Lung (tissue), 12 donors: ENCODE data around the gene TEKT4. TPM values are rescaled to one million over a fixed set of nuclear protein-coding genes. Genes with fewer than 3 reads are reported as not detected.
"Not testable (repeated sequence)": the region's sequence is repeated elsewhere in the genome, so short reads cannot be mapped to it uniquely, and the experiment has no call there.

Experiments
- ATAC-seq: fragments of 200-7000 bp; cut with Tn5 transposase; one replicate; pipeline ENCODE4 v1.9.1; 2020; ENCODE audit warnings: moderate number of reproducible peaks; ENCODE audit not compliant: insufficient read depth, low FRiP score
- DNase-seq, 3 donors: peaks; one replicate each; pipeline ENCODE4 v3.0.0-alpha.2; 2013 to 2017
- H3K27ac ChIP-seq, 2 donors: one replicate each; pipeline ENCODE4 v1.5.1; 2013; ENCODE audit warnings: mild to moderate bottlenecking in 2 of 2, moderate library complexity in 2 of 2, control low read depth in 1 of 2, inconsistent platforms in 1 of 2, low read depth in 1 of 2, low read length in 1 of 2
- H3K27me3 ChIP-seq, 3 donors: one replicate each; pipeline ENCODE4 v1.5.1; 2013; ENCODE audit warnings: low read length in 2 of 3; ENCODE audit not compliant: control insufficient read depth in 3 of 3, insufficient read depth in 3 of 3
- H3K36me3 ChIP-seq, 4 donors: one replicate each; pipeline ENCODE4 v1.5.1; 2013; ENCODE audit warnings: low read length in 4 of 4, mild to moderate bottlenecking in 1 of 4, moderate library complexity in 1 of 4; ENCODE audit not compliant: control insufficient read depth in 4 of 4, insufficient read depth in 4 of 4
- H3K4me1 ChIP-seq, 5 donors: one replicate each; pipeline ENCODE4 v1.5.1; 2013; ENCODE audit warnings: low read length in 5 of 5, mild to moderate bottlenecking in 2 of 5, moderate library complexity in 1 of 5; ENCODE audit not compliant: control insufficient read depth in 5 of 5, insufficient read depth in 5 of 5
- H3K4me3 ChIP-seq: one replicate; pipeline ENCODE4 v1.5.1; 2013; ENCODE audit warnings: mild to moderate bottlenecking, control low read depth, moderate library complexity
- H3K9ac ChIP-seq, 2 donors: one replicate each; pipeline ENCODE4 v1.5.1; 2013; ENCODE audit warnings: low read length in 2 of 2, control low read depth in 1 of 2; ENCODE audit not compliant: insufficient read depth in 1 of 2
- H3K9me3 ChIP-seq, 4 donors: one replicate each; pipeline ENCODE4 v1.5.1; 2013; ENCODE audit warnings: low read length in 3 of 4, mild to moderate bottlenecking in 1 of 4, moderate library complexity in 1 of 4; ENCODE audit not compliant: control insufficient read depth in 4 of 4, insufficient read depth in 3 of 4
- CTCF ChIP-seq: IDR thresholded peaks from 2 replicates; pipeline ENCODE4 v1.5.1; 2012; ENCODE audit warnings: mild to moderate bottlenecking; ENCODE audit errors: control extremely low read depth, extremely low read depth
- WGBS, 2 donors: extraction: QIAGEN DNeasy Blood & Tissue Kit; methylation state at CpG; one replicate each; pipeline ENCODE4 v1.1.7; 2013; 5-methylcytosine and 5-hydroxymethylcytosine counted together
- polyA plus RNA-seq, 2 donors: library from polyadenylated mRNA; stranded (reverse); fragments of 200-250 nt; gene quantifications; one replicate each; pipeline ENCODE4 v1.2.1, GENCODE V29; 2013
- total RNA-seq, 2 donors: library from RNA; depleted of rRNA in 1 of 2; stranded (reverse); fragments of >200 nt in 1 of 2; gene quantifications; one replicate each; pipeline ENCODE4 v1.2.1, GENCODE V29; 2014 to 2021
- donor health status: control.
- donor health status: control.
- donor health status: Bipolar disorder and iron deficiency.
- donor health status: healthy.
- donor health status: DM: yes; HTN: yes; CAD: no.

The TEKT4 gene
- total and polyA plus RNA-seq, 4 donors = 0.96 to 7.7 (median 3.7) TPM

DNA sequence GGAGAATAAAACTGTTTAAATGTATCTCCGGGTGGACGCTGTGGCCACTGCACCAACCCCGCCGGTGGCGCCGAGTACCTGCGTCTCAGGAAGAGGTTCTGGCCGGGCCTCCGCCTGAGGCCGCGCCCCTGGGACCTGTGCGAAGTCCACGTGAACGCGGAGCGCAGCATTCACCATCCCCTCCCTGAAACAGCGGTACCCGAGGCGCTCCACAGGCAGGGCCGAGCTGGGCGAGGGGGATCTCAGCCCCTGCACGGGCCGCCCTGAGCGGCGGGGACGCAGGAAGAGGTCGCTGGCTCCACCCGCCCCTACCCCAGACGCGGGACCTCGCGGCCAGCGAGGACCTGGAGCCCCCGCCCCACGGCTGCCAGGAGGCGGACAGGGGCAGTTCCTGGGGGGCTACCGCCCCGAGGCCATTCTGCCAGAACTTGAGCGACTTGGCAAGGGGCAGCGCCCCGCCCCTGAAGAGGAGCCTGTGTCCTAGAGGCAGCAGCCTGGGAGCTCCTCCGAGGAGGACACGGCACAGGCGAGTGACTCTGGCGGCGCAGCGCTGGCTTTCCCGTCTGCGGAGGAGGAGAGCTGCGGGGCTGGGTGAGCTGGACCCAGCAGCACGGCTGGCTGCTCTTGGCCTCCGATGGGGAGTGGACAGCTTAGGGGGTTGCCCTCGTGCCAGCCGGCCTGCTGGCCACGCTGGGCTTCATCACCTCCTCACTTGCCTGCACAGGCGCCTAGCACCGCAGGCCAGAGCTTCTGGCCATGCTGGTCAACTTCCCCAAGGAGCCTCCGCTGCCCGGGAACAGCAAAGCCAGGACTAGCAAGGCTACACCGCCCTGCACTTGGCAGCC lies 9.7 kb upstream of the TEKT4 start:
- DNase-seq = no peak
- peaks cover 0 to 6% (median 0%) of the 10 kb centered on the region in 5 donors for H3K4me1 ChIP-seq
- H3K9me3 ChIP-seq = peaks cover 0 to 5% (median 0%) of the 10 kb centered on the region in 4 donors
- WGBS, 2 donors = 7% methylated on average over 59 to 60 of the region's 60 CpGs
- no peak overlapping the region for H3K4me3 ChIP-seq
- no peak overlapping the region for H3K27ac ChIP-seq
- no peak for TF ChIP-seq CTCF
- H3K36me3 ChIP-seq = no peaks in the 10 kb centered on the region
- no peak overlapping the region for H3K9ac ChIP-seq
- H3K27me3 ChIP-seq = peaks cover 5 to 35% (median 33%) of the 10 kb centered on the region in 3 donors
- ATAC-seq = no peak

DNA sequence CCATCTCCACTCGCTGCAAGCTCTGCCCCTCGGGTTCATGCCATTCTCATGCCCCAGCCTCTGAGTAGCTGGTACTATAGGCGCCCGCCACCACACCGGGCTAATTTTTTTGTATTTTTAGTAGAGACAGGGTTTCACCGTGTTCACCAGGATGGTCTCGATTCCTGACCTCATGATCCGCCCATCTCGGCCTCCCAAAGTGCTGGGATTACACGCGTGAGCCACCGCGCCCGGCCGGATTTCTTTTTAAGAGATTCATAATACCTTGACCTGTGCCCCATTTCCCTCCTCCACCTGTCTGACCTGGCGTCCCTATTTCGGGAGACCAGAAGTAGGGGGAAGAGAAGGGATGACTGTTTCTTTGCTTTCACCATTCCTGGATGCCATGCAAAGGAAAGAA lies 8.3 kb upstream of the TEKT4 start:
- not testable (repeated sequence) for H3K4me1 ChIP-seq, H3K36me3 ChIP-seq, H3K27ac ChIP-seq, H3K9ac ChIP-seq, ATAC-seq, H3K9me3 ChIP-seq, H3K4me3 ChIP-seq, DNase-seq
- peaks cover 5 to 37% (median 31%) of the 10 kb centered on the region in 3 donors for H3K27me3 ChIP-seq
- 84 to 88% methylated on average over 17 of the region's 17 CpGs for WGBS, 2 donors

- ATAC-seq (no peak), DNase-seq (no peak)
- TF ChIP-seq CTCF = no peak
- Histone ChIP-seq H3K9me3 (peaks cover 0 to 3% (median 0%) of the 10 kb centered on the region in 4 donors), H3K9ac (no peak overlapping the region), H3K4me3 (no peak overlapping the region), H3K36me3 (no peaks in the 10 kb centered on the region), H3K27me3 (peaks cover 0 to 11% (median 9%) of the 10 kb centered on the region in 3 donors), H3K27ac (no peak overlapping the region), H3K4me1 (peaks cover 0 to 6% (median 4%) of the 10 kb centered on the region in 5 donors)
- WGBS, 2 donors = 90 to 91% methylated on average over 4 of the region's 4 CpGs
Measured at GRCh38 chr2:94869131-94869530, 2.1 kb upstream of the TEKT4 start.

DNA sequence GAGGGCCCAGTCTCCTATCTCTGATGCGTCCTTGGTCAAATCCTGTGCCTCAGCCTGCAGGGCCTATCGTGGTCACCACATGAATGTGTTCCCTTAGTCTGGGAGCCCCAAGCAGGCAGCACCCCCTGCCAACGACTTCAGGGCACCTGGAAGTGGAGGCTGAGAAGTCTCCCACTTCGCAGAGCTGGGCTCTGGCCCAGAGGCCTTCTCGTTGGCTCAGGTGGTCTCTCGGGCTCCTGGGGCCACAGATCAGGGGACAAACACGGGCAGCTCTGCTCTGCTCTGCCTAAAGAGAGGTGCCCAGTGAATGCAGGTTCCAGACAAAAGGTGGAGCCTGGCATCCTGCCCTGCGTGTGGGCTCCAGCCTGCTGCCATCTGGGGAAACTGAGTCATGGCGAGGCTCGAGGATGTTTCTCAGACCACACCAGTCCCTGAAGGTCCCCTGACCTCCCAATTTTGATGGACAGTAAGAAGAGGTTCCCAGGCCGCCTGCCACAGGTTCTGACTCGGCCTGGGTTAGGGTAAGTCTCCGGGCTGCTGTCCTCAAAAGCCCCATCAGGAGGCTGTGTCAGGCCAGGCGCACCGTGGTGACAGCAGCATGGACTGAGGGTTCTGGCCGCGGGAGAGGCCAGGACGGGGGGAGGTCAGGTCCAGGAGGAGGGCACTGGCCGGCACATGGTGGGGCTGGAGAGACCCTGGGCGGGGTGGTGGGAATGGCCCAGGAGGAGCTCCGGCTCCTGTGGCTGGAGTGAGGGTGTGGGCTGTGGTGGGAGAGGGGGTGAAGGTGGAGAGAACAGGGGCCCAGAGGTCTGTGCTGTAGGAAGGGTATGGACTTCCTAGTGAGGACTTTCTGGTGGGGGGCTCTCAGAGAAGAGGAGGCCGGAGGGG lies 1.4 kb upstream of the TEKT4 start:
- WGBS, 2 donors = 79 to 80% methylated on average over 21 to 22 of the region's 22 CpGs

More for the DNA sequence above, 1.4 kb upstream of the TEKT4 start:
- peaks cover 0 to 3% (median 0%) of the 10 kb centered on the region in 4 donors for H3K9me3 ChIP-seq
- no peak for TF ChIP-seq CTCF
- ATAC-seq = no peak
- peaks cover 0 to 9% (median 9%) of the 10 kb centered on the region in 3 donors for H3K27me3 ChIP-seq
- no peak overlapping the region for H3K4me3 ChIP-seq
- no peak for DNase-seq
- no peak overlapping the region for H3K9ac ChIP-seq
- H3K4me1 ChIP-seq = peaks cover 0 to 6% (median 4%) of the 10 kb centered on the region in 5 donors
- no peak overlapping the region for H3K27ac ChIP-seq
- no peaks in the 10 kb centered on the region for H3K36me3 ChIP-seq
